Hypothalamus (tissue), 51 donors: ENCODE data around the gene HOXB3.

Experiments
- DNase-seq, 51 donors: peaks; one replicate each; lab custom pipeline; 2025; lab: John Stamatoyannopoulos, UW

HOXB3 gene

DNA sequence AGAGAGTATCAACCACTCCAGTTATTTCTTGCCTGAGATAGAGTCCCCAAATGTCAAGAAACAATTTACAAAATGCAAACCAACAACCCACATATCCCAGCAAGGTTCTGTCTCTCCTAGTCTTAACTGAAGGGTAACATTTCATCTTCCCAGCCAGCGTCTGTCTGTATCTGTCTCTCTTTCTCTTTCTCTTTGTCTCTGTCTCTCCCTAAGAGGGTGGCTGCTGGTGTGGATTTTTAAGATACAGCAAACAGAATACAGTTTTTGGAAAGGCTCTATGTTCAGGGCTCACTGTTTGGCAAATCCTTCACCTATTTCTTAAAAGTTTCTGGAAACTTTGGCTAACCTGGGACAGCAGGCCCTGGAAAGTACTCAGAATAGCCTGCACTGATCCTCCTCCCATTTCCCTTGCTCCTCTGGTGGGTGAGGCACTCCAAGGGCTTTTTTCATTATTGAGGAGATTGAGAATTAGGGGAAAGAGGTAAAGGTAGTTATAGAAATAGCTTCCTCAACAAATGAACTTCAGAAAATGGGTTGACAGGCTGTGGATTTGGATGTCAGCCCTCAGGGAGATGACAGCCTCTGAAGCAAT, 18.1 kb downstream of the HOXB3 start:
- DNase-seq: no peak

DNA sequence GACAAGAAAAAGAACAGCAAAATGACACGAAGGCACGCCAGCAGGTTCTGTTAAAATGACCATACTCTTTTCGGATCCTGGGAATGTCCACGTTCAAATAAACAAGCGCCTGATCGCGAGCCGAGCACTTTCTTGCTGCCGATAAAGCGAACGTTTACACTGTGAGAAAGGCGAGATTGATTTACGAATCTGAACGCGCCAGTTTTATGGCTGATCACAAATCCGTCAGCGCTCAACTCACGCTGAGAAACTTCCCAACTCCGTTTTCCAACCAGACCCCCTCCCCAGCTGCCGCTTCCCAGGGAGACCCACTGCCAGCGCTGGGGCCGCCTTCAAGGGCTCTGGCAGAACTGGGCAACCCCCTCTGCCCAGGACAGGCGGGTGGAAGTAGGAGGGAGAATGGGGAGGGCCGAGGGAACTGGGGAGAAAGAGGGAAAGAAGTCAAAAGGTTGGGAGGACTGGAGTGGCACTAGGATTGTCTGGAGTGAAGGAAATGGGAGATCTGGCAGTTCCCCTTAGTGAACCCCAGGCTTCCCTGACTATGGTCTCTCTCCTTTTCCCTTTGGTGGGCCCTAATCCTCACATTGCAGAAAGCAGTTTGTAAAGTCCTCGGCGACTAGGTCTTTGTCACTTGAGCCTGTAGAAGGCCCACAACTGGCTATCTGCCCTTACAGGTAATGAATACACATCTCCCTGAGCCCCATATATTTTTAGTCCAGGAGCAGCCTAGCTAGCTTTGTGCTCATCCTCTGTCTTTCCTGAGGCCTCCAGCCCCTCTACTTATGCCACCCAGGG, 18.8 kb downstream of the HOXB3 start:
- DNase-seq: no peak

DNA sequence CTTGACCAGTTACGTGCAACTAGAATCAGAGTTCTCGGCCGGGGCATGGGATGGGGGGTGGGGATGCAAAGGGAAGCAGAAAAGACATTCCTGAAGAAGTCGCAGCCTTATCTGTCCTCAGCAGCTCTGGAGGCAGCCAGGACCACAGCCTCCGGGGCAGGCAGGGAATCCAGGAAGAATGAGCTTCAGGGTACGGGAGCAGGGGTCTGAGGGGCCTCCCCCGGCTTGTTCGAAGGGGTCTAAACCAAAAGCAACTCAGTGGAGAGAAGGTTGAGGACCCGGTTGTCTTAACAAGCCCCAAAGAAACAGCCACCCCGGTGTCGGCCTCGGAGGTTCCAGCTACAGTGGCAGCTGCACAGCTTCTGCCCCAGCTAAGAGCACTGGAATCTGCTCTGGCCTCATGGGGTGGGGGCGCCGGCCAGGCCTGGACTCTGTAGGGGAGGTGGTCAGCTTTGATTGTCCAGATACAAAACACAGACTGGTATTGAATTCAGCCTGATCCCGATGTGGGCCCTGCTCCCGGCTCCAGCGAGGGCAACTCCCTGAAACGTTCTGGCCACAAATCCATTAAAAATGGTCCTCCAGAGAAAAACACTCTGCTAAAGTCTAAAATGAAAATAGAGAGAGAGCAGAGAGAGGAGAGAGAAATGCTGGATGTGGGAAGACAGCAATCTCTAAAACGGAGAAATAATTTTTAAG, 19.6 kb downstream of the HOXB3 start:
- no peak for DNase-seq

DNA sequence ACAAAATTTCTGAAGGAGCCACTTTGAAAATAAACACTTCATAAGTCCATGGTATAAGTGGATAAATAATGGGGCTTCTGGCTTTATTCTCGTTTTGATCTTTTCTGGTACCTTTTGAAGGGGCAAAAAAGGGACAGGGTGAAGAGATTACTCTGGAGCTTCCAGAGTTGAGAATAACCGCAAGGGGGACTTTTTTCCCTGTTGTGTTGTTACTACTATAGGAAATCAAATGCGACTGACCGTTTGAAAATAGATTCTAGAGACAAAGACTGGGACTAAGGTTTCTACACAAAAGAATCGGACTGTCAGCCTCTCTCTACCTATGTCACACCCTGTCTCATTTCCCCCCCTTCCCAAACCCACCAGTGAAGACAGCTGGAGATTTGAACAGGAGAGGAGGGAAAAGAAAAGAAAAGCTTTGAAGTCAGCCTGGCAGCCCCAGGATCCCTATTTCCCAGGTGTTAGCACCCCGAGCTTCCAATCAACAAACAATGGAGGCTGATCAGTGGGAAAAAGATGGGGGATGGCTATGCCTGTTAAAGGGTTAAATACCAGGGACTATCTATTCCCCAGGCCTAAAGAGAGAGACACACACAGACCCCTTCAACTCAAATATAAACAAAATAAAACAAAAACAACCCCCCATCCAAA, 20.2 kb downstream of the HOXB3 start:
- DNase-seq: no peak

DNA sequence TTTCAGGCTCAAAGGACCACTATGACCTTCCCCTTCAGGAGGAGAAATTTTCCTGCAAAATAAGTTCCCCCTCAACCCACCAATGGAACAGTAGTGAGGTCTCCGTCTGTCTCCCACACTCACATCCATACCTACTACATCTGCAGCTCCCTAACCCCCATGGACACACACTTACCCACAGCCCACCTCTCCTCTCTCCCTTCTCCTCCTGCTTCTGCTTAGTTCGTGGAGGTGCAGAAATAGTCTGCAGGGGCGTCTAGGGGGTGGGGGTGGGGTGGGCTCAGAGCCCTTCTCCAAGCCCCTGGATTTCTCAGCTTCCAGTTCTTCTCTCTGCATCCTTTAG, 20.8 kb downstream of the HOXB3 start:
- no peak for DNase-seq

DNA sequence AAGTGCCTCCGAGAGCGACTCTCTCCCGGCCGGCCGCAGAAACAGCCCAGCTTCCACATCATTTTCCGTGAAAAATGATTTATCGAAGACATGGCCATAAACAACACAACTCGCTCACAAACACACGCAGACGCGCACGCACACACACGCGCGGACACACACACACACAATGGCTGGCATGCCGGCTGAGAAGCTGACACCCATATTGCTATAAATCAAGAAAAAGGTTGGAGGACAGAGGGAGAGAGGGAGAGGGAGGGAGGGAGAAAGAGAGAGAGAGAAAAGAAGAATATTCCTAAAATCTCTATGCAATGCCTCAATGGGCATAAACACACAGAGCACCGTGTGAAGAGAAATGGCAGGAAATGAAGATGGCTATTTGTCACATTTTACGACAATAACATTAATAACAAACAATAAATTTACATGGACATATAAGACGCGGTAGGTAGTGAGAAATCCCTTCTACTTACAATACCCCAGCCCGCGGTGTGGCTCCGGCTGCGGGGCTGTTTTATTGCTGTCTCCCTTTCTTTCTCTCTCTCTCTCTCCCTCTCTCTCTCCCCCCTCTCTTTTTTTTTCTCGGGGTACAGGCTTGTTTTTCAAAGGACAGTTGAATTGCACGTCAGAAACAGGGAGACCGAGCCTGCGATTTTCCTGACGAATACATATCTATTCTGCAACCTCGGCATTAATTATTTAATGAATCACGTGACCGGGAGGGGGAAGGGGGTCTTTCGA, 21.4 kb downstream of the HOXB3 start:
- no peak for DNase-seq

DNA sequence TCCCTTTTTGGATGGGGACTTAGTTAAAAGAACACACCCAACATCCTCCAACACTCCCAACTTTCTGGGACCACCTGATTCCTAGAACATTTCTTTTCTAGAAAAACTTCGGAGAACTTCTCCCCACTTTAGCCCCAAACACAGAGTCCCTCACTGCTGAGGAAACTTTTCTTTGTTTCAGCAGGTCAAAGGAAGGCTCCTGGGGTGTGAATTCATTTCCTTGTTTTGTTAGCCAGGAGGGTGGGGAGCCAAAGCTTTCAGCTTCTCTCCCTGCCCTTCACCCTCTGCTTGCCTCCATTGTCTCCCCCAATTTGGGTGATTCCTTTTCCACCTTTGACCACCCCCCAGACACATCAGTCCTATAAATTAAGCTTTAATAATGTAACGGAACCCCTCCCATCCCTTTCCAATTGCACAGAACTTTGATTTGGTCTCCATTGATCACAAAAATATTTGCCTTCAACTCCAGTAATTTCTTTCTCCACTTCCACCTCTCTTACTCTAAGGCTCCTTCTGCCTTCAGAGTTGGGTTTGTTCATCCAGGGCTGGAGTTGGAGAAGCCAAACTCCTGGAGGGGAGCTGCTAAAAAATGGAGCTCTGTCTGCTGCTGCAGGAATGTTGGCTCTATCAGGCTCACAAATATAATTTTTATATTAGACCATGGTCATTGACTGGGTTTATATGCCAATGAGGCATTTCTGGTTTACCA, 22.2 kb downstream of the HOXB3 start:
- no peak for DNase-seq

DNA sequence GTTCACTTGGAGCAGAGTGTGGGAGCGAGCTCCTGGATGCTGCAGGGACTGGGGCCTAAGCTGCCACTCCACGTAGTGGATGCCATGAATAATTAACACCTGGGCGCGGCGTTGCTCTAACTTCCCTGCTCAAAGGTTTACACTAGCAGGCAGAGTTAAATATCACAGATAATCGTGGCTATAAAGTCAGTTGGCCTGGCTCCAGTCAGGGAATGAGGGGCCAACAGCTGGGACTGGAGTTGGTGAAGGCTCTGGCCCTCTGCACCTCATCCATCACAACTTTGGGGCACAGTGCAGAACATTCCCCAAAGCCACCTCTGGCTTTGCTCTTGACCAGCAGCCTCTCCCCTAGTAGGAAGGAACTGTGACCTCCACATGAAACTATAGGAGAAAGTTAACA, 22.8 kb downstream of the HOXB3 start:
- no peak for DNase-seq

DNA sequence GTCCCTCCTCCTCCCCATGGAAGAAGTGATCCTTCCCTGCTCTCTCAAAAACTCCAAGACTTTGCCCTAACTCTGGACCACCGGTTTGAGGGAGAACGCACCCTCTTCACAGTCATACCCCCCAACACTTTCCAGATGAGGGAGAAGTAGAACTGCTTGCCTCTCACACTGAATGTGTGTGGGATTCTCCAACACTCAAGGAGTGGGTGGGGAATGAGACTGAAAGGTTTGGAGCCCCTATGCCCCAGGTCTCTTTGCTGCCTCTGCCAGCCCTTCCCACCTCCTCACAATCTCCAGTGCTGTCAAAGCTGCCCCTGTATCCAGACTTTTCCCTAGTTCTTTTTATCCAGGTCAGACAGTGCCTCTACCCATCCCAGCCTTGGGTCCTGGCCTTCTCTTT, 23.3 kb downstream of the HOXB3 start:
- no peak for DNase-seq

DNA sequence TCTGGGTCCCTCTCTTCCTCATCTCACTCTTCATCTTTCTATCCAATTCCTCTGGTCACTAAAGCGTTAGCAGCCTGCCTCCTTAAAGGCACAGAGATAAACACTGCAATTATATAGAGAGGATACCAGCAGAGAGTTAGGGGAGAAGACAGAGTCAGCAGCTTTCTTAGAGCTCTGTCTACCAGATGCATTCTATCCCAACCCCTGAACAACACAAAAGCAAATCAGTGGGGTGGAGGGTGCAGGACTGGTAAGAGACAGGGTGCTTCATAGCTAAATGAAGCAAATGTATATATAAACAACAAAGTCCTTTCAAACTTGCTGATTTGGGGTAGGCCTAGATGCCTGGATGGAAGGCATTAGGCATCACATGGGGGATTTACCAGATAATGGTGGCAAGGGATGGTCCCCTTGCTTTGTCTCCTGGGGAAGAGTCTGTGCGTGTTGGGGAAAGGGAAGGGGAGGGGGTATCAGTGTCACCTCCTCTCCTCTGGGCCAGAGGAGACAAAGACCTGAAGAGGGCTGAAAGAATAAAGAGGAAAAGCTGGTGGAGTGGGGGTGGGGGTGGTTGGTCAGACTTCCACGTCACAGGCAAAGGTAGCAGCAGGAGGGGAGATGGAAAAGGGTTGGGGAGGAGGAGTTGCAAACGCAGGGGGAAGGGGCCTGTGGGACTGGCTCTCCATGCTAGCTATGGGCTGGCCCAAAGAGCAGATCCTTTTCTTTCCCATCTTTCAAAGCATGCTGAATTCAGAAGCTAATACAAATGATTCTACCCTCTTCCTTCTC, 23.9 kb downstream of the HOXB3 start:
- no peak for DNase-seq

DNA sequence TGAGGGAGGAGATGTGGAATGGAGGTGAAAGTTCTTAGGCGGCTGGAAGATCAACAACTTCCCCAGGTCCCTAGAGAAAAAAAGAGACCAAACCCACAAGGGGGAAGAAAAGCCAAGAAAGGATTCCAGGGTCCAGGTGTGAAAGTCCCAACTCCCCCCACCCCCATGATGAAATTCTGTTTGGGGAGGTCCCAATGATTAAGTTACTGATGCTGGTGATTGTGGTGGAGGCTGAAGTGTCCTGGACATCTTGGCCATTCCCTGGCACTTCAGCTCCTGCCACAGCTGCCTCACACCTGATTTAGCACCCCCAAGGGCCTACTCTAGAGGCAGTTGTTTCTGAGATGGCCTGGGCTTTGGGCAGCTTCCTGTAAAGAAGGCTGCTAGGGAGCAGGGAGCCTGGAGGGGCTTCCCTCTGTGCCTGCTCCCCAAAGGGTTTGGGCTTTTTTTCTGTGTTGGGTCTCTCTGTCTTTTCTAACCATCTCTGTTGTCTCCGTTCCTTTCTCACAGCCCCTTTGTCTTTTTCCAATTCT, 25.0 kb downstream of the HOXB3 start:
- no peak for DNase-seq

DNA sequence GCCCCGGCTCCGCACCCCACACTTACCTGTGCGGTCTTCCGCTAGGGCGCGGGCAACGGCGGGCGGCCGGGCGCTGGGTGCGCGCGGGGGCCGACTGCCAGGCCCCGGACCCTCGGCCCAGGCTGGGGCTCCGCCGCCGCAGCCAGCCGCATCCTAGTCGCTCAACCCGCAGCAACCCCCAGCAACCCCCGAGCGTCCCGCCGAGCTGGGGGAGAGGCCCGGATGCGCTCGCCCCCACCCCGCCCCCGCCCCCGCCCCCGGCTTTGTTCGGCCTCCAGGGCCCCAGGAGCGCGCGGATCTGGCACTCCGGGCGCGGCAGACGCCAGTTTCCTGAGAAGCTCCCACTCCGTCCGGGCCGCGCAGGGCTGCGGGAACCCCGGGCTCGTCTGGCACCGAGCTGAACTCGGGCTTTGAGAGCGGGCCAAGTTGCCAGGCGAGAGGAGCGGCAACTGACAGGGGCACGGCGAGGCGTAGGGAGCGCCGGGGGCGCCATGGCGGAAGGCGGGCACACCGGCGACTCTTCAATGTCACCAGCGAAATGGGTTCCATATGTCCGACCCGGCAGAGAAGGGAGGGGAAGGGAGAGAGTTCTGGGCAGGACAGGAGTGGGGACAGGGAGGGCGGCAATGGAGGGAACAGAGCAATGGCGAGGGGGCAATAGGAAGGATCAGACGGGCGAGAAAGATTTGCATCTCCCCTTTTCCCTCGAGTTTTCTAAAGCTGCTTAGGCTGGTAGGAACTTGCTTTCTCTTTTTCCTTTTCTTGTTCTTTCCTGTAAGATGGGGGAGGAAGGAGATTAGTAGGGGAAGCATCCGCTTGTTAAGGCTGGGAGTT, 25.6 kb downstream of the HOXB3 start:
- no peak for DNase-seq

DNA sequence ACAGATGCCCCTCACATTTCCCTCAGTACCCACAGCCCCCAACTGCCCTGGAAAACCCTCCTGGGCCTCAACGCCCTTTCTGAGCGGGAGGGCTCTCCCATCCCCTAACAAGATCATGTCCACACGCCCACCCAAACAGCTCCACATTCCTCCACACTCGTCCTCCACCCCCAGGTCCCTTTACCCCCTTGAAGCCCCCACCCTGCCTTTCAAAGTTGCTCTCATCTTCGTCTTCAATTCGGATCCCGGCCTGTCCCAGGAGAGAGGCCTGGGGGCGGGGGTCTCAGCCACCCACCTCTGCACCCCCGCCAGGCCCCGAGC, 26.2 kb downstream of the HOXB3 start:
- no peak for DNase-seq

DNA sequence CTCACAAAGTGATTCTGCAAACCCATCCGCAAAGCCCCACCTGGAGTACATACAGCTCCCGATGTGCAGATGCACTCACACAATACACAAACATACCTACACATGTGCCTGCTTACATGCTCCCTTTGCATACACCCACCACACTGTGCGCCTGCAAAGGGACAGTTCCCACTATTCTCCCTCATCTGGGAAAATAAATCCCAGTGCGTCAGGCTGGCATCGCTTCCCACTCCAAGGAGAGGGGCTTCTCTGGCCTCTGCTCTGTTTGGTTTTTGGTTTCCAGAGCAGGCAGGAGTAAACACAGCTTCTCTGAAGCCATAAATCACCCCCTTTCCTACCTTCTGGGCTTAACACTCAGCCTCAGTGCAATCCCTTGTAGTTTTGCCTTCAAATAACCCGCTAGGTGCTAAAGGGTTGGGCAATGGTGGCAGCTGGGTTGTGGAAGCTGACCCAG, 26.6 kb downstream of the HOXB3 start:
- DNase-seq: no peak

DNA sequence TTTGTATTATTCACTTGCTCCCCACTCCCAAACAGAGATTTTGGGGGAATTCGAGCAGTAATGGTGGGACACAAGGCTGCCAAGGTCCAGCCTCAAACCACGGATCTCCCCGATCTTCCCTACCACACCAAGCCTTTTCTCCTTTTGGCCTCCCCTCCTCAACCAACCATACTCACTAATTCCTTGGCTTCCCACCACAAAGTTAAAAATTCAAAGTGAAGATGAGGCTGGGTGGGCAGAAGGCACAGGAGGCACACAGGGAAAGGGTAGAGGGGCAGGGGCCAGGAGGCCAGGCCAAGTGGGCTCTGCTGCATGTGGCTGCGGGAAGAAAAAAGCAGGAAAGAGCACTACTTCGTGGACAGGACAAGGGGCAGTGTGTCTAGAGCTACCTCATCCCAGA, 27.1 kb downstream of the HOXB3 start:
- no peak for DNase-seq

DNA sequence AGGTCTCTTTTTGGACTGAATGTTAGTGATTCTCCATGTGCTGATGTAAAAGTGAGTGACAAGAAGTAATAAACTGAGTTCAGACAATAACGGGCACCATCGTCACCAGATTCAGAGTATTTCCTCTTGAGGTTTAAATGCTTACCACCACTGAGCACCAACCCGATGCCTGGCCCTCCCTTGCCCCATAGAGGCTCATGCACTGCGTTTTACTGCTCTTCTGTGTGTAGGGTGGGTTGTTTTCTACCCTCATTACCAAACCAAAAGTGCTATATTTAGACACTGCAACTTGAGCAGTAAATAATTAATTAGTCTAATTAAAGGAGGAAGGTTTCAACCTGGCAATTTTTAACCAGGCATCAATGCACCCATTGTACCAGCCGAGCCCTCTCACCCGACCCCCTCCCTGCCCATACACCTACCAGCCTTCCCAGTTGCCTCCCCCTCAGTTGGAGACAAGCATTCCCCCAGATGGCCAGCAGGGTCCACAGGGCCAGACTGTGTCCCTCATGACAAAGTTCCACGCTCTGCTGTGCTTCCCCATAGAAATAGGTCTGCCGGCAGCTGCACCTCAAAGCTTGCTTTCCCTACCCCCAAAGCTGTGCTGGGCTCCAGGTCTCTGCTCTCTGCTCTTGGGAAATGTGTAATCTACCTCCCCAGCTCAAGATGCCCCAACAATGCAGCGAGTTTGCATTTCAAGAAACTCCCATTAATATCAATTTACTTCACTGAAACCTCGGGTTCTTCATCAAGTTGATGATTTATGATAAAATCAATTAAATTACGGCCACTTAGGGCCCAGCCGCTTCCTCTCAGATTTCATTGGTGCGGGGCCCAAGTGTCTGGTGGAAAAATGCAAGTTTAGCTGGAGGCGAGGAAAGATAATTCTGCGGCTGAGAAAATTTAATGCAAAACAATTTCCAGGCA, 27.9 kb downstream of the HOXB3 start:
- DNase-seq: no peak
